Right lobe of liver (tissue), 6 donors: Measurements from ENCODE around the gene NOS3. TPM values are rescaled to one million over a fixed set of nuclear protein-coding genes. Genes with fewer than 3 reads are reported as not detected.

Experiments used
- ATAC-seq, 4 donors: fragments of 200-7000 bp; cut with Tn5 transposase; one replicate each; pipeline ENCODE4 v1.9.1; 2020; ENCODE audit warnings: mild to moderate bottlenecking in 4 of 4, moderate library complexity in 4 of 4
- DNase-seq, 3 donors: peaks; one replicate each; pipeline ENCODE4 v3.0.0-alpha.2; 2020
- H3K27ac ChIP-seq, 3 donors: fragments of 200-600 bp; one replicate each; pipeline ENCODE4 v1.8.0; 2022
- H3K27me3 ChIP-seq, 2 donors: fragments of 200-600 bp; one replicate each; pipeline ENCODE4 v1.8.0; 2022
- H3K36me3 ChIP-seq, 4 donors: fragments of 200-600 bp; sonication (generic) in 1 of 4; one replicate each; pipeline versions ENCODE4 v1.5.1 to v1.8.0; 2017 to 2022; ENCODE audit warnings: control low read depth in 1 of 4
- H3K4me1 ChIP-seq, 4 donors: fragments of 200-600 bp; sonication (generic) in 1 of 4; one replicate each; pipeline versions ENCODE4 v1.5.1 to v1.8.0; 2017 to 2022; ENCODE audit warnings: control low read depth in 1 of 4
- H3K4me3 ChIP-seq, 3 donors: fragments of 200-600 bp; one replicate each; pipeline ENCODE4 v1.8.0; 2022
- H3K9me3 ChIP-seq, 4 donors: fragments of 200-600 bp; sonication (generic) in 1 of 4; one replicate each; pipeline versions ENCODE4 v1.5.1 to v1.8.0; 2017 to 2022; ENCODE audit warnings: control low read depth in 1 of 4
- POLR2A ChIP-seq: fragments of 450-650 bp; IDR thresholded peaks from one replicate; pipeline ENCODE4 v1.6.1; 2017; ENCODE audit warnings: antibody characterized with exemption, mild to moderate bottlenecking
- WGBS: methylation state at CpG from one replicate; pipeline ENCODE4 v1.1.6; 2018; ENCODE audit warnings: low coverage, low lambda C conversion rate; ENCODE audit not compliant: insufficient coverage; ENCODE audit errors: missing lambda C conversion rate; 5-methylcytosine and 5-hydroxymethylcytosine counted together
- intact Hi-C, 2 donors: fragments of 100-400 bp; cut with DNase I; formaldehyde crosslinking; loops; one replicate each; pipeline versions ENCODE4 v1.11.2 to v1.14.1; 2022
- total RNA-seq, 6 experiments: library from RNA; depleted of rRNA in 2 of 6; stranded (reverse); fragments of >200 nt in 2 of 6; fragmentation: NEBNext Ultra II Directional in 3 of 6; extraction: Animal tissue kit (Norgen Biotek cat#: 25700) in 3 of 6; gene quantifications; one replicate each; pipeline versions ENCODE4 v1.1.0 to v1.2.4, GENCODE V29; 2016 to 2023
- TF ChIP-seq, protein P1 (sequence below), 4 donors: fragments of 200-600 bp in 3 of 4; fragments of 450-650 bp in 1 of 4; IDR thresholded peaks; one replicate each; pipeline versions ENCODE4 v1.5.1 to v1.8.0; 2016 to 2022; ENCODE audit warnings: antibody characterized with exemption in 4 of 4, mild to moderate bottlenecking in 2 of 4
- donor health status: DM: no; HTN: yes; CAD: no.
- donor health status: DM: no; HTN: no; CAD: no.
- donor health status: DM: no; HTN: no; CAD: no.
- donor health status: DM: no; HTN: yes; CAD: no.
- donor health status: DM: no; HTN: yes; CAD: no.

NOS3 gene
- total RNA-seq, 6 experiments from 2014 or later = 2.4 to 9.2 (median 5.0) TPM

DNA sequence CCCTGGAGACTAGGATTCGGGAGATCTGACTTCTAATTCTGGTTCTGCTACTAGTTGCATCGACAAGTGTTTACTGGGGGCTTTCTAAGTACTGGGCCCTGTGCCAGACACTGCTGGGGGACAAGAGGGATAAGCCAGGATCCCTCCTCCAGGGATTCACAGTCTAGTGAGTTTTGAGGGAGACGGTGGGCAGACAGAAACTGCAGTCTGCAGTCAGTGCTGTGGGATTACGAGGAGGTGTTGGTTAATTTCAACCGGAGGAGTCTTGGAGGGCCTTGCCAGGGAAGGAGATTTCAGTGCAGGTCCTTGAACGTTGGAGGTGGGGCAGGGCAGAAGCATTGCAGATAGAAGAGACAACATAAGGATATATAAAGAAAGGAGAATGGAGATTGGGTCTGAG is 9.2 kb upstream of the NOS3 start:
- no peaks in the 10 kb centered on the region for H3K27me3 ChIP-seq
- 68% methylated on average over 5 of the region's 6 CpGs for WGBS
- intact Hi-C loops = loop anchor here in 1 of 2 donors (10.0 kb wide), 1 partner anchor 87 kb away; no protein-coding TSS in a partner anchor
- TF ChIP-seq, protein P1, sequence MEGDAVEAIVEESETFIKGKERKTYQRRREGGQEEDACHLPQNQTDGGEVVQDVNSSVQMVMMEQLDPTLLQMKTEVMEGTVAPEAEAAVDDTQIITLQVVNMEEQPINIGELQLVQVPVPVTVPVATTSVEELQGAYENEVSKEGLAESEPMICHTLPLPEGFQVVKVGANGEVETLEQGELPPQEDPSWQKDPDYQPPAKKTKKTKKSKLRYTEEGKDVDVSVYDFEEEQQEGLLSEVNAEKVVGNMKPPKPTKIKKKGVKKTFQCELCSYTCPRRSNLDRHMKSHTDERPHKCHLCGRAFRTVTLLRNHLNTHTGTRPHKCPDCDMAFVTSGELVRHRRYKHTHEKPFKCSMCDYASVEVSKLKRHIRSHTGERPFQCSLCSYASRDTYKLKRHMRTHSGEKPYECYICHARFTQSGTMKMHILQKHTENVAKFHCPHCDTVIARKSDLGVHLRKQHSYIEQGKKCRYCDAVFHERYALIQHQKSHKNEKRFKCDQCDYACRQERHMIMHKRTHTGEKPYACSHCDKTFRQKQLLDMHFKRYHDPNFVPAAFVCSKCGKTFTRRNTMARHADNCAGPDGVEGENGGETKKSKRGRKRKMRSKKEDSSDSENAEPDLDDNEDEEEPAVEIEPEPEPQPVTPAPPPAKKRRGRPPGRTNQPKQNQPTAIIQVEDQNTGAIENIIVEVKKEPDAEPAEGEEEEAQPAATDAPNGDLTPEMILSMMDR (IDR thresholded peaks at IDR 0.05) = no peak
- no peak for TF ChIP-seq POLR2A
- H3K27ac ChIP-seq = no peak overlapping the region
- no peaks in the 10 kb centered on the region for H3K36me3 ChIP-seq
- H3K4me3 ChIP-seq = no peak overlapping the region
- DNase-seq (no peak), ATAC-seq (no peak)
- H3K9me3 ChIP-seq = no peaks in the 10 kb centered on the region
- no peaks in the 10 kb centered on the region for H3K4me1 ChIP-seq

DNA sequence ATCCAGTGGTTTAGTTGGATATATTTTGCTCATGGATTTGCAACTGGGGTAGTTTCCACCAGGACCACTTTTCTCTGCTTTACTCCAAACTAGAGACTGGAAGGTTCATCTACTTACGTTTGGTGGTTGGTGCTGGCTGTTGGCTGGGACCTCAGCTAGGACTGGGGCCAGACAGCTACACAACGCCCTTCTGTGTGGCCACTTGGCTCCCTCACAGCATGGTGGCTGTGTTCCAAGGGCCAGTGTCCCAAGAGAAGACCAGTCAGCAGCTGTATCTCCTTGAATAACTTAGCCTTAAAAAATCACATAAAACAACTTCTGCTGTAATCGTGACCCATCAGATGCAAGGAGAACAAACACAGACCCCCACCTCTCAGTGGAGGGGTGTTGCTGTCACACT is 8.5 kb upstream of the NOS3 start:
- intact Hi-C loops = loop anchor here in 1 of 2 donors (10.0 kb wide), 1 partner anchor 88 kb away; no protein-coding TSS in a partner anchor

DNA sequence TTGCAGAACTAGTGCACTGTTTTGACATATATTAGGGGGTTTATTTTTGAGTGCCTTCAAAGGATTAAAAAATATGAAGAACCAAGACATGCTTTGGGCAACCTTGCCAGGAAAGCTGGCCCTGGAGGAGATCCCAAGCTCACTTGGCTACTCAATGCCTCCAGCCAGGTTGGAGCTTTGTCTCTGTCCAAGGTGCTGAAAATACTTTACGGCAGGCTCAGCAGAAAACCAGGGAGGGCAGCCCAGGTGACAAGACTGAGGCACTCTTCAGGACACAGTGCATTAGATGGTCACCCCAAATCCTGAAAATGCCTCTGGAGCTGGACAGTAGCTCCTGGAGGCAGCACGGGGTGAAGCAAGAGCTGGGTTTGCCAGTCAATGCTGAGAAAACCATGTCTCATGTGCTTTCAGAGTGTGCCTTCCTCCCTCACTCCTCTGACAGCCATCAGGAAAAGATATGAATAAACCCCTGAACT is 6.9 kb upstream of the NOS3 start:
- Histone ChIP-seq H3K4me1 (no peaks in the 10 kb centered on the region), H3K27ac (no peak overlapping the region), H3K27me3 (no peaks in the 10 kb centered on the region), H3K36me3 (no peaks in the 10 kb centered on the region), H3K9me3 (no peaks in the 10 kb centered on the region), H3K4me3 (no peak overlapping the region)
- TF ChIP-seq POLR2A = no peak
- TF ChIP-seq, protein P1 (IDR thresholded peaks at IDR 0.05) = no peak
- 0% methylated on average over 2 of the region's 2 CpGs for WGBS
- DNase-seq (peak in 1 of 3 donors; percentile 40), ATAC-seq (peak in 1 of 4 donors; percentile 31)
- intact Hi-C loops = loop anchor here in 1 of 2 donors (10.0 kb wide), 1 partner anchor 89 kb away; no protein-coding TSS in a partner anchor

More for the DNA sequence above, 8.5 kb upstream of the NOS3 start:
- Histone ChIP-seq H3K27me3 (no peaks in the 10 kb centered on the region), H3K4me3 (no peak overlapping the region), H3K27ac (no peak overlapping the region), H3K9me3 (no peaks in the 10 kb centered on the region), H3K36me3 (no peaks in the 10 kb centered on the region), H3K4me1 (no peaks in the 10 kb centered on the region)
- ATAC-seq (no peak), DNase-seq (peak in 1 of 3 donors; percentile 51)
- 19% methylated on average over 3 of the region's 3 CpGs for WGBS
- TF ChIP-seq POLR2A = no peak
- TF ChIP-seq, protein P1 (IDR thresholded peaks at IDR 0.05) = no peak

DNA sequence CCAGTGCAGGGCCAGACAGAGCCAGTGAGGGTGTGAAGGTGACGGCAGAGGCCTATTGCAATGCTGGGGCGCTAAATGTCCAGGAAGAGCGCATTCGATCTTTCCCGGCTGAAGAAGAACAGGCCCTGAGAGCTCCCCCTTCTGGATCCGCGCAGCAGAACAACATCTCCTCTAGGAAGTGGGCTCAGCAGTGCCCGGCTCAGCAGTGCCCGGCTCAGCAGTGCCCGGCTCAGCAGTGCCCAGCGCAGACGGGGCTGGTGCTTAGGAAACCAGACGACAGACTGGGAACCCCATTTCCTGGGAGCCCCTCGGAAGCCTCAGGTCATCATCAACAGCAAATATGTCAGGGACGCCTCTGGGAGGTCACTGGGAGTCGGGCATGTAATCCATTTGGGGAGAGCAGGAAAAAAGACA is 4.7 kb upstream of the NOS3 start:
- no peak for TF ChIP-seq POLR2A
- TF ChIP-seq, protein P1 (IDR thresholded peaks at IDR 0.05) = peak; percentile 44 to 68 (median 58)
- WGBS = 15% methylated on average over 5 of the region's 16 CpGs
- H3K27ac ChIP-seq = no peak overlapping the region
- no peaks in the 10 kb centered on the region for H3K36me3 ChIP-seq
- H3K4me1 ChIP-seq = no peaks in the 10 kb centered on the region
- H3K4me3 ChIP-seq = no peak overlapping the region
- intact Hi-C loops = loop anchor here in 1 of 2 donors (10.0 kb wide), 1 partner anchor 91 kb away; no protein-coding TSS in a partner anchor
- no peaks in the 10 kb centered on the region for H3K27me3 ChIP-seq
- no peaks in the 10 kb centered on the region for H3K9me3 ChIP-seq
- DNase-seq = peak in 2 of 3 donors; percentile 53 to 62
- ATAC-seq = peak; percentile 56 to 73 (median 64)
